AG04450 (cell line): Measurements from ENCODE around the gene RIT1. TPM values are rescaled to one million over a fixed set of nuclear protein-coding genes. Genes with fewer than 3 reads are reported as not detected.

Experiments used
- CTCF ChIA-PET: fragments of 300-600, 350-600 bp; formaldehyde crosslinking; extraction: SDS; loops from one replicate; lab custom pipeline; 2022; ENCODE audit warnings: antibody characterized with exemption, inconsistent platforms; lab: Charles Lee
- POLR2A ChIA-PET: fragments of 350-600 bp; formaldehyde crosslinking; extraction: SDS; loops from one replicate; lab custom pipeline; 2021; ENCODE audit warnings: antibody characterized with exemption, inconsistent platforms; lab: Yijun Ruan, JAX
- DNase-seq: peaks from one replicate; pipeline ENCODE4 v3.0.0-alpha.2; 2011; ENCODE audit warnings: low read depth, low spot score
- H3K27ac ChIP-seq: one replicate; pipeline ENCODE4 v1.5.1; 2012; ENCODE audit warnings: low read depth, low read length, control low read depth
- H3K27me3 ChIP-seq: one replicate; pipeline ENCODE4 v1.6.0; 2012; ENCODE audit warnings: low read length; ENCODE audit not compliant: control insufficient read depth, insufficient read depth
- H3K4me3 ChIP-seq: 2 replicates; pipeline ENCODE4 v1.5.1; 2011; ENCODE audit warnings: mild to moderate bottlenecking, low read depth, low read length, control low read depth
- H3K9me3 ChIP-seq: 2 replicates; pipeline ENCODE4 v1.5.1; 2012; ENCODE audit warnings: low read length; ENCODE audit not compliant: control insufficient read depth, insufficient read depth
- CTCF ChIP-seq: IDR thresholded peaks from 2 replicates; pipeline ENCODE4 v1.5.1; 2011; ENCODE audit warnings: low read depth, low read length, control low read depth, inconsistent platforms
- polyA plus RNA-seq: library from polyadenylated mRNA; depleted of rRNA; stranded (reverse); fragments of >200 nt; gene quantifications from 2 replicates; pipeline ENCODE4 v1.2.3, GENCODE V29; 2011

RIT1 gene
- polyA plus RNA-seq, 1 experiment: 65.2 TPM

GRCh38 chr1:155919801-155920200, 8.7 kb upstream of the RIT1 start:
- ChIA-PET POLR2A (no interaction called here), CTCF (no interaction called here)
- H3K27ac ChIP-seq: no peak overlapping the region
- H3K27me3 ChIP-seq: no peaks in the 10 kb centered on the region
- TF ChIP-seq CTCF: no peak
- no peak for DNase-seq
- H3K4me3 ChIP-seq: no peak overlapping the region
- no peaks in the 10 kb centered on the region for H3K9me3 ChIP-seq

- no peaks in the 10 kb centered on the region for H3K27me3 ChIP-seq
- DNase-seq: no peak
- ChIA-PET POLR2A (interaction anchor here (0.7 kb wide), 1 partner anchor 9 kb away, joined by 7 read pairs; no protein-coding TSS in a partner anchor), CTCF (interaction anchor here (0.6 kb wide), 1 partner anchor 15 kb away, joined by 6 read pairs; no protein-coding TSS in a partner anchor)
- no peak overlapping the region for H3K27ac ChIP-seq
- no peak for TF ChIP-seq CTCF
- H3K4me3 ChIP-seq: no peak overlapping the region
- H3K9me3 ChIP-seq: no peaks in the 10 kb centered on the region
Observed at GRCh38 chr1:155918660-155919059, 7.5 kb upstream of the RIT1 start.

- Histone ChIP-seq H3K27me3 (no peaks in the 10 kb centered on the region), H3K9me3 (no peaks in the 10 kb centered on the region), H3K4me3 (no peak overlapping the region), H3K27ac (peak overlapping the region; percentile 63)
- TF ChIP-seq CTCF: no peak
- CTCF ChIA-PET: no interaction called here
- POLR2A ChIA-PET: no interaction called here
- DNase-seq: peak; percentile 43
Observed at GRCh38 chr1:155913969-155914757, 3.0 kb upstream of the RIT1 start.

- Histone ChIP-seq H3K9me3 (no peaks in the 10 kb centered on the region), H3K27me3 (no peaks in the 10 kb centered on the region), H3K4me3 (no peak overlapping the region), H3K27ac (peak overlapping the region; percentile 39)
- no peak for DNase-seq
- POLR2A ChIA-PET: no interaction called here
- no peak for TF ChIP-seq CTCF
- CTCF ChIA-PET: no interaction called here
Observed at GRCh38 chr1:155912056-155912536, 947 bp upstream of the RIT1 start.

DNA sequence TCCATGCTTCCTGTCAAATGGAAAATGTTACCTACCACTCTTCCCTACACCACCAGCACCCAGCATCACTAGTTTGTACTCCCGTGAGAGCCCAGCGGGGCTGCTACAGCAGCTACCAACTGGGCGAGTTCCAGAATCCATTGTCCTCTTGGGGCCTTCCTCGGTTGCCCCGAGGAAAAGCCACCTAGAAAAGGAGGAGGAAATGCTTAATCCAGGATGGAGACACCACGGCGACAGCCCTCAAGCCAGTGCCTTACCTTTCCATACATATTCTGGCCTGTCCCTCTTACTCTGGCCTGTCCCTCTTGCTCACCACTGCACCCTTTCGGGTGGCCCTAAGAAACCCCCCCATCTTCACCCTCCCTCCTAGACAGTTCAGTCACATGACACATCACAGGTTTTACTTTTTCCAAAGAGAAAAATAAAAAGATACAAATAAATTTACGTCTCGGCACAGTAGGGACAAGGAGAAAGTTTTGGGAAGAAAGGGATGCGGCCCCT, 478 bp downstream of the RIT1 start:
- H3K27me3 ChIP-seq: no peaks in the 10 kb centered on the region
- 0 out of 2 replicates have a peak, but pooled peaks have one; percentile 16 for TF ChIP-seq CTCF
- ChIA-PET CTCF (no interaction called here), POLR2A (no interaction called here)
- DNase-seq: no peak
- peak overlapping the region; percentile 84 for H3K27ac ChIP-seq
- H3K4me3 ChIP-seq: peak overlapping the region; percentile 73
- no peaks in the 10 kb centered on the region for H3K9me3 ChIP-seq
